HG02870 (cell line): ENCODE results near the gene GDI1.
A peak's percentile ranks its signal among the peaks of the same experiment; 100 is the strongest.
"Not testable (repeated sequence)": the region's sequence is repeated elsewhere in the genome, so short reads cannot be mapped to it uniquely, and the experiment has no call there.

Experiments used
- ATAC-seq: cut with Tn5 transposase; IDR thresholded peaks from one replicate; pipeline ENCODE4 v1.9.1; 2021; ENCODE audit warnings: mild to moderate bottlenecking, moderate library complexity; ENCODE audit not compliant: unreplicated experiment

Gene GDI1

DNA sequence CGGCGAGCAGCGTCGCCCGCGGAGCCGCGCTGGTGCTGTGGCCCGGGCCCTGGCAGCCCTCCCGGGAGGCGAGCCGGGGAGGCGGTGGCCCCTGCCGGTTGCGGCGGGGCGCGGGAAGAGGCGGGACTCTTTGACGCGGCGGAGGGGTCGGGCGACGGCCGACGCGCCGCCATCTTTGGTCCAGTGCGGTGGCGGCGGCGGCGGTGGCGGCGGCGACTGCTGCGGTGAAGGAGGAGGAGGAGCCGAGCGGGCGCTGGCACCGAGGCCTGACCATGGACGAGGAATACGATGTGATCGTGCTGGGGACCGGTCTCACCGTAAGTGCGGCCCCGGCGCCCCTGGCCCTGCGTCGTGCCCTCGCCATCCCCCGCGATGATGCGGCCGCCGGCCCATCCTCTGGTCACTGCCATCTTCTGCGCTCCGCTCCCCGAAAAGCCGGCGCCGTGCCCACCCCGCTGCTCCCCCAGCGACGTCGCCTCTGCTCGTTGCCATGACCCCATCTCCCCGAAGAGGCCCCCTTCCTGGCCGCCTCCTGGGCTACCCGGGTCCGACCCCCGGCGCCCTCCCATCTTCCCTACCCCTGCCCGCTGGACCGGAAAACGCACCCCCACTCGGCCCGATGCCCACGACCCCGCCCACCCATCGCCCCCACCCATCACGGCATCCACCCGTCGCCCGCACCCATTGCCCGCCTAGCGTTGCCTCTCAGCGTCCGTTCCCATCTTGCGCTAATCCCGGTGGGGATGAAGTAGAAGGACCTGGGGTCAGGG is at the start of gene GDI1:
Gene GDI1, plus strand, starts transcription at position 172 of the 770 bp plus-strand sequence. Its CDS starts 101 bp downstream, at position 273.
- ATAC-seq = no peak

DNA sequence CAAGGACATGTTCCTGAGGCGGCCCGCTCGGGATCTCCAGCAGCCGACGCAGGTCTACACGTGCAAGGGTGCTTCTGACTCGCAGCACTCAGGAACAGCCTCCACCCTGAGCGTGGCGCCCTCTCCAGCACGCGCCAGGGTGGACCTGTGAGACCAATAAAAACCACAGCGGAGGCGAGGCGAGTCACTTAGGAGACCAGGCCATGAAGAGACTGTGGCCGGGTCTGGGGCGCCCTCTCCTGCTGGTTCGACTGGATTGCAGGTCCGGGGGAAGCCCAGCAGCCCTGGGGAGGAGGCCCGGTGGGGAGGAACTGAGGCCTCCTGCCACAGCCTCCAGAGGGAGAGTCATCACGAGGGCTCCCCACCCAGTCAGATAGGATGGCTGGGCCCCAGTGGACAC is 48.9 kb upstream of the GDI1 start:
- not testable (repeated sequence) for ATAC-seq

- not testable (repeated sequence) for ATAC-seq
Observed at GRCh38 chrX:154388649-154389048, 48.3 kb upstream of the GDI1 start.

DNA sequence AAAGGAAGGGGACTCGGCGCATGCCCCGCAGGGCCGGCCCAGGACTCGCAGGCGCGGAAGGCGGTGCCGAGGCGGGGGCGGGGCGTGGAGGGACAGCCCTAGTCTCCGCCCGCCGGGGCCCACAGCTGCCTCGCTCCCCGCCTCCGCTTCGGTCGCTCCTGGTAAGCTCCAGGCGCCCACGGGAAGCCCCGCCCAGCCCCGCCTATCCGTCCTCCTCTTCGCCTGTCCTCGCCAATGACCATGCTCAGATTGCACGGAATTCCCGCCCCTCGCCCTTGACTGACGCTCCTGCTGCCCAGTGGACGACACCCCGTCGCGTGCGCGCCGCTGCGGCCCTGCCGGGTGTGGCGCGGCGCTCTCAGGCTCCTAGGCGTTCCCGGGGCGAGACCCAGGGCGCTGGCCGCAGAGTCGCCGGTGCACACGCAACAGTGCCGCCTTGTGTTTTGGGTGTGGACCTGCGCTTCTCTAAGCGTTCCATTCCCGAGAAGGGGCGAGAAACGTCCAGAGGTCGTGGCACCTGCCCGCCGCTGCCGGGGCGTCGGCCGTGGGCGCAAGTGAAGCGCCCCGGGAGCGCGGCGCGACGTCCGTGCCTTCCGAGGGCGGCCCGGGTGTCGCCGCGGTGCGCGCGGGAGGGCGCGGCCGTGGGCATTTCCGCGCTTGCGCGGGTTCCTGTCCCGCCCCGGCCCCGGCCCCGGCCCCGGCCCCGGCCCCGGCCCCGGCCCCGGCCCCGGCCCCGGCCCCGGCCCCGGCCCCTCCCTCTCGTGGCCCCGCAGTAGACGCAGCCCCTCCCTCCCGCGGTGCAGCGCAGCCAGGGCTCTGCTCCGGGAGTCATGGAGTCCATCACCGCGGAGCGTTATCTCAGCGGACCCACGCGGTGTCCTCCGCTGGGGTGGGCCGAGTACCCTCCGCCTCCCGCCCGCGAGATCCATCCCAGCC is 46.9 kb upstream of the GDI1 start:
- peak; percentile 54 for ATAC-seq

DNA sequence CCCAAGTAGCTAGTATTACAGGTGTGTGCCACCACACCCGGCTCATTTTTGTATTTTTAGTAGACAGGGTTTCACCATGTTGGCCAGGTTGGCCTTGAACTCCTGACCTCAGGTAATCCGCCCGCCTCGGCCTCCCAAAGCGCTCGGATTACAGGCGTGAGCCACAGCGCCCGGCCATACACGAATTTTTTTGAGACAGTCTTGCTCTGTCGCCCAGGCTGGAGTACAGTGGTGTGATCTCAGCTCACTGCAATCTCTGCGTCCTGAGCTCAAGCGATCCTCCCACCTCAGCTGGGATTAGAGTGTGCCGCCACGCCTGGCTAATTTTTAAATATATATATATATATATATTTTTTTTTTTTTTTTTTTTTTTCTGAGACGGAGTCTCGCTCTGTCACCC is 40.6 kb upstream of the GDI1 start:
- not testable (repeated sequence) for ATAC-seq

GRCh38 chrX:154396973-154397887 is 39.7 kb upstream of the GDI1 start:
- ATAC-seq = peak; percentile 40

DNA sequence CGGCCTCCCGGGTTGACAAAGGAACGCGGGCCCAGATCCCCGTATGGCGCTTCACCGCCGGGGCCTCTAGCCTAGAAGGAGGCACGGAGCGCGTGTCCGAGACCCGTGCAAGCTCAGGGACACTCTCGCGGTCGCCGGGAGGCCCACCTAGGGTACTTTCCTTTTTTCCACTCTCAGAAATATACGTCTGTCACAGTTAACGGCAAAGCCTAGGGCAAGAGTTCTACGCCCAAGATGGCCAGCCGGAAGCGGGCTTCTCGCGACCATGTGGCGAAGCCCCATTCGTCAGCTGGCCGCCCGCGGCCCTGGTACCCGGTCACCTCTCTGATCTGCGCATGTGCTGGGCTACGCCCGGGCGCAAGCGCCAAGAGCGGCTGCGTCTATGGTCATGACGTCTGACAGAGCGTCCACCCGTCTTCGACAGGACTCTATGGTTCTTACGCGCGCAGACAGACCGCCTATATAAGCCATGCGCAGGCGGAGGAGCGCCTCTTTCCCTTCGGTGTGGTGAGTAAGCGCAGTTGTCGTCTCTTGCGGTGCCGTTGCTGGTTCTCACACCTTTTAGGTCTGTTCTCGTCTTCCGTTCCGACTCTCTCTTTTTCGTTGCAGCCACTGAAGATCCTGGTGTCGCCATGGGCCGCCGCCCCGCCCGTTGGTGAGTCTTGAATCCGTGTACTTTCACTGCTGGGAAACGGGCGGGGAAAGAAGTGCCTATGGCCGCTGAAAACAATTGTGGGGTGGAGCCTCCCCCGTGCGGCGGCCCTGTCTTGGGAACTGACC is 38.9 kb upstream of the GDI1 start, which contains the start of gene RPL10:
Gene RPL10, plus strand, starts transcription at position 490 of the 780 bp plus-strand sequence. Its CDS starts 143 bp downstream, at position 633.
- ATAC-seq = peak; percentile 64

DNA sequence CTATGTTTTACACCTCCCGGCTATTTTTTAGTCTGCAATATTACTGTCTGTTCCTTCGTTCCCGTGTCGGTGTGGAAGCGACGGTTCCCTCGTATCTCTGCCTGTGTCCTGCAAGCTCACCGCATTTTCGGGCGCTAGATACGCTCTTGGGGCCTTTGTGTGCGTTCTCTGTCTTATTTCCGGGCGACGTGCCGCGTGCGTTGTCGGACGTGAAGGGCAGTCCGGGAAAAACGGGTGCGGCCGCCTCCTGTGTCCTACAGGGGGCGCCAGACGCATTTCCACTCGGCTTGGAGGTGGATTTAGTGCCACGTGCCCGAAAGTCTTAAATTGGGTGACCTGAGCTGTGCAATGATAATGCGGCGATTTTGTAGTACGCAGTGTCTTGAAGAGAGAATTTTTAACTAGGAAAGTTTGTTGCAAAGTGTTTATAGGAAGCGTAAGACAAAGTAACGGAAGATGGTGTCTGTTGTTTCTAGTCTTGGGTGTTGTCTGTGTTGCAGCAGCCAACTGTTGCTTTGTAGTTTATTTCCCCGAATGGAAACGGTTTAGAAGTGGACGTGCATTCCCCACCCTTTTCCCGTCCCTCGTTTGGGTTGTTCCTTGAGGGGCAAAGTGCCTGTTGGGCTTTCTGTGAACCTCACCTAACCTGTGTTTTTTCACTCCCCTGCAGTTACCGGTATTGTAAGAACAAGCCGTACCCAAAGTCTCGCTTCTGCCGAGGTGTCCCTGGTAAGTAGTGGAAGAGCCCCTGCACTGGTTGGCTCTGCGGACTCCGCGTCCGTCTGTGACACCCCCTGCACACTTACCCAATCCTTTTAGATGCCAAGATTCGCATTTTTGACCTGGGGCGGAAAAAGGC is 38.1 kb upstream of the GDI1 start:
- ATAC-seq = no peak

DNA sequence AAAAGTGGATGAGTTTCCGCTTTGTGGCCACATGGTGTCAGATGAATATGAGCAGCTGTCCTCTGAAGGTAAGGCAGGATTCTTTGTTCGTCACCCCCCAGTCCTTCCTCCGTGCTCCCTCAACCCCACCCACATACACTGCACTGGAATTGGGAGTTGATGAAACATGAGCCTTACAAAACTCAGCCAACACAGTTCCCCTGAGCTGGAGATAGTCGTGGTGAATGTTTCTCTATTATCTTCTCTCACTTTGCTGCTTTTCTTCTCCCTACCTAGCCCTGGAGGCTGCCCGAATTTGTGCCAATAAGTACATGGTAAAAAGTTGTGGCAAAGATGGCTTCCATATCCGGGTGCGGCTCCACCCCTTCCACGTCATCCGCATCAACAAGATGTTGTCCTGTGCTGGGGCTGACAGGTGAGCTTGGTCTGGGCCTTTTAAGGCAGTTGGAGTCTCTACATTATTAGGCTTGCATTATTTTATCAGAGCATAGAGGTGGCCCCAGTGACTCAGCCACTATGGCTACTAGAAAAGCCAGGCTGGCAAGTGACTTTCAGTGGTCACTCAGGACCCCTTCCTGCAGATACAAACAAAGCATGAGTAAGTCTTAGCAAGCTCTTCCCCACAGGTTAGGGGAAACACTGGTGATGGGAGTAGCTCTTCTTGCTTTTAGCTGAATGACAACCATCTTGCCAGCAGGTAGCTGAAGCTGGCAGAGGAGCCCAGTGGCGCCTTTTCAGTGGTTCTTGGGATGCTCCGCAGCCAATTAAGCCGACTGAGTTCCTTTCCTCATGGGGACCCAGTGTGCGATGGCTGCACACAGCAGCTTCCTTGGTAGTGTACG is 37.2 kb upstream of the GDI1 start:
- ATAC-seq = no peak

DNA sequence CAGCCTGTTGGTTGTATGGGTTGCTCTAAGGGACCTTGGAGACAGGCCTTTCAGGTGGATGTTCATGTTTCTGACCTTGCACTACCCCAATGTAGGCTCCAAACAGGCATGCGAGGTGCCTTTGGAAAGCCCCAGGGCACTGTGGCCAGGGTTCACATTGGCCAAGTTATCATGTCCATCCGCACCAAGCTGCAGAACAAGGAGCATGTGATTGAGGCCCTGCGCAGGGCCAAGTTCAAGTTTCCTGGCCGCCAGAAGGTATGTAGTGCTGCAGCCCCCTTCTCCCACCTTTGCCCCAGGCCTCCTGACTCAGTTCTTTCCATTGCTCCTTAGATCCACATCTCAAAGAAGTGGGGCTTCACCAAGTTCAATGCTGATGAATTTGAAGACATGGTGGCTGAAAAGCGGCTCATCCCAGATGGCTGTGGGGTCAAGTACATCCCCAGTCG is 36.6 kb upstream of the GDI1 start:
- ATAC-seq = not testable (repeated sequence)

DNA sequence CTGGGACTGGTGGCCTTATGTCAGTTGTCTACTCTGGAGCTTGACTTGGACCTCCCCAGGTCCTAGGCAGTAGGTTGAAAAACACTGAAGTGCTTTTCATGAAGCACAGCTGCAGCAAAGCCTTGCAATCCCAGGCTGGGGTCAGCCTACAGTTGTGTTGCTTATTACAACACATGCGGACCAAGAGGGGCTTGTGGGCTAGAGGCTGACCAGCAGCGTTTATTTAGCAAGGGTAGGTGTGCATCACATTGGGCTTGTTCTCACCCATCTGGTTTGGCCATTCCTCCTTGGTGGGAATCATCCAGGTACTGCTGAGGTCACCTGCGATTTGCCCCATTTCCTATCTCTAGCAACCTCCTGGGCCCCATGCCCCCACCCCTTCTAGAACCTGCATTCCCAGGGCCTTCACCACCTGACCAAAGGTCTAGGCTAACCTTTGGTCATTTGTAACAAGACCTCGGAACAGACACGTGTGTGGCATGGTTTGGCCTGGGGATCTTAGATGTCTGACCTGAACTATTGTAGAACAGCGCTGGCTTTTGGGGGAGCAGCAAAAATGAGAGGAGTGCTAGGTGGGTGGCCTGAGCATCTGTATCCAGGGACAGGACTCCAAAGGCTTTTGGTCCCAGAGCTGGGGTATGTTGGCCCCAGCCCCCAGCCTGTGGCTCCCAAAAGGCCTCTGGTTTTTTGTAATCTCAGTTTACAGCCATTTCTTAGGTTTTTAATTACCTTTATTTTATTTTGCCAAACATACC is 35.7 kb upstream of the GDI1 start:
- ATAC-seq = no peak

DNA sequence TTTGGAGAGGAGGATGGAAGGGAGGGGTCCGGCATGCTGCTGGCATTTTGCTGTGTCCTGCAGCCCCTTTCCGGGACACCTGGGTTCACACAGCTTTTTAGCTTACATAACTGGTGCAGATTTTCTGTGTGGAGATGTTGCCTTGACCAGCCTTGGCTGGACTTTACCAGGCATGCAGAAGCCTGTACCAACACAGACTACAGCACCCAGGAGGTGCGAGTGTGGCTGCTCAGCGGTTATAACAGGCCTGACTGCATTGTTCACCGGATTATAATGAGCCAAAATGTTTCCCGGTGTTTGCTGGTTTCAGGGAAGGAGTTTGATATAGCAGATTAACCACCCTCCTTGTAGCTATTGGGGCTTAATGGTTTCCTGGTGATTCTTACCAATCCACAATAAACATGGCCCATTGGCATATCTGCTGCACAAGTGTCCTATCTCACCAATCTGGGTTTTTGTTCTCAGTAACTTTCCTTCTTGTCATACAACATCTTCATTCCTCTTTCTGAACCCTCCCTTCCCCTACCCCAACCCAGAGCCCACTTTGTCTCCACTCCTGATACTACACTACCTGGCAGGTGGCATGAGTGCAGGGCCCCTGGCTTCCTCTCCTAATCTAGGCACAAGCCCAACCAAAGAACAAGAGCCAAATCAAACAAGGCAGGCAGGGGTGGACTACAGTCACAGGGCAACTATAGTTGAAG is 34.9 kb upstream of the GDI1 start:
- no peak for ATAC-seq

GRCh38 chrX:154402622-154403127 is 34.3 kb upstream of the GDI1 start:
- ATAC-seq = no peak

DNA sequence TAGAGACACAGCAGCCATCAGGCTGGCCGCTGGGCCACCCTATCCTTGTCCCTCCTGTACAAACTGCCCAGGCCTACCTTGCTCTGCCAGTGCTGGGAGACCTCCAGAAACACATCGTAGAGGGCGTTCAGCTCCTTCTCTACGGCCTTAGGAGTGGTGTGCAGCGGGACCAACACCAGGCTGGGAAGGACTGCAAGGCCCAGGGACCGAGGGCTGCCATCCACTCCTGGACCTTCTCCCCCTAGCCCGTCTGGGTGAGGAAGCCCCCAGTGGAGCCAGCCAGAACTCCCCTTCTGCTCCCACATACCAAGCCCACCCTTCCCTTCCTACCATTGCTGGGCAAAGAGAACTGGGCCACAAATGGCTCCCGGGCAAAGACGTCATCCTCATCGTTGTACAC is 33.8 kb upstream of the GDI1 start:
- ATAC-seq = no peak

GRCh38 chrX:154403858-154404257 is 33.1 kb upstream of the GDI1 start:
- ATAC-seq = no peak

- no peak for ATAC-seq
Observed at GRCh38 chrX:154404625-154405192, 32.2 kb upstream of the GDI1 start.
